HepG2 (cell line): Measurements from ENCODE around the gene TMC4. TPM values are rescaled to one million over a fixed set of nuclear protein-coding genes. Genes with fewer than 3 reads are reported as not detected.

Experiments used
- ASH2L ChIP-seq: fragments of 300-600, 200-600 bp; sonication (generic); IDR thresholded peaks from 2 replicates; pipeline ENCODE4 v1.7.0; 2017; ENCODE audit warnings: low read depth, mild to moderate bottlenecking, moderate library complexity, mixed read lengths, low read length; ENCODE audit not compliant: insufficient read length
- HNRNPLL ChIP-seq: fragments of 200-400 bp; formaldehyde crosslinking; IDR thresholded peaks from 2 replicates; pipeline ENCODE4 v1.6.1; 2017; ENCODE audit warnings: mild to moderate bottlenecking, low read depth, low read length; ENCODE audit not compliant: poor library complexity, severe bottlenecking
- KDM6A ChIP-seq: IDR thresholded peaks from 2 replicates; pipeline ENCODE4 v1.6.1; 2016; ENCODE audit warnings: low read depth
- KLF12 ChIP-seq: sonication (generic); formaldehyde crosslinking; IDR thresholded peaks from 2 replicates; pipeline ENCODE4 v1.4.0; 2020; ENCODE audit warnings: missing genetic modification reagents, borderline replicate concordance
- KLF15 ChIP-seq: sonication (generic); formaldehyde crosslinking; IDR thresholded peaks from 2 replicates; pipeline ENCODE4 v1.8.1; 2023; ENCODE audit warnings: borderline replicate concordance, mild to moderate bottlenecking, inconsistent platforms, missing genetic modification reagents, mixed read lengths
- NRL ChIP-seq: sonication (generic); formaldehyde crosslinking; IDR thresholded peaks from 2 replicates; pipeline ENCODE4 v1.5.0; 2020; ENCODE audit warnings: missing genetic modification reagents, mild to moderate bottlenecking, moderate library complexity, borderline replicate concordance
- PHF5A ChIP-seq: IDR thresholded peaks from one replicate; pipeline ENCODE4 v1.6.1; 2018; ENCODE audit warnings: low read depth, missing genetic modification reagents; ENCODE audit not compliant: unreplicated experiment
- PRPF4 ChIP-seq: fragments of 200-400 bp; formaldehyde crosslinking; IDR thresholded peaks from 2 replicates; pipeline ENCODE4 v1.6.1; 2016; ENCODE audit warnings: low read length, low read depth; ENCODE audit not compliant: poor library complexity, severe bottlenecking
- RERE ChIP-seq: IDR thresholded peaks from 2 replicates; pipeline ENCODE4 v1.6.1; 2016; ENCODE audit warnings: low read depth, missing genetic modification reagents, missing compliant biosample characterization
- SETDB1 ChIP-seq: sonication (generic); formaldehyde crosslinking; IDR thresholded peaks from 2 replicates; pipeline ENCODE4 v1.5.1; 2020; ENCODE audit warnings: missing genetic modification reagents, mild to moderate bottlenecking, borderline replicate concordance
- SUZ12 ChIP-seq: fragments of 150-350 bp; IDR thresholded peaks from 2 replicates; pipeline ENCODE4 v1.6.1; 2014; ENCODE audit warnings: low read depth, low read length
- TEF ChIP-seq: sonication (generic); formaldehyde crosslinking; IDR thresholded peaks from 2 replicates; pipeline ENCODE4 v1.5.0; 2020; ENCODE audit warnings: missing genetic modification reagents
- YY1 ChIP-seq: IDR thresholded peaks from 2 replicates; pipeline ENCODE4 v1.6.1; 2011; ENCODE audit warnings: low read length, low read depth, moderate library complexity, mild to moderate bottlenecking; ENCODE audit not compliant: insufficient read depth, insufficient replicate concordance
- ZNF251 ChIP-seq: sonication (generic); formaldehyde crosslinking; IDR thresholded peaks from 2 replicates; pipeline ENCODE4 v1.9.0; 2021; ENCODE audit warnings: mild to moderate bottlenecking, missing genetic modification reagents
- ZNF362 ChIP-seq: sonication (generic); formaldehyde crosslinking; IDR thresholded peaks from 2 replicates; pipeline ENCODE4 v1.4.0; 2020; ENCODE audit warnings: missing genetic modification reagents, mild to moderate bottlenecking, borderline replicate concordance
- ZNF44 ChIP-seq: sonication (generic); formaldehyde crosslinking; IDR thresholded peaks from 2 replicates; pipeline ENCODE4 v1.5.1; 2020; ENCODE audit warnings: mild to moderate bottlenecking, missing genetic modification reagents
- ZNF484 ChIP-seq: sonication (generic); formaldehyde crosslinking; IDR thresholded peaks from 2 replicates; pipeline ENCODE4 v1.5.1; 2020; ENCODE audit warnings: mild to moderate bottlenecking, low read depth, missing genetic modification reagents, borderline replicate concordance
- ZNF704 ChIP-seq: sonication (generic); formaldehyde crosslinking; IDR thresholded peaks from 2 replicates; pipeline ENCODE4 v1.8.1; 2023; ENCODE audit warnings: mild to moderate bottlenecking, inconsistent platforms, moderate library complexity, missing genetic modification reagents, borderline replicate concordance
- ZSCAN9 ChIP-seq: IDR thresholded peaks from 2 replicates; pipeline ENCODE4 v1.6.1; 2016; ENCODE audit warnings: borderline replicate concordance
- polyA plus RNA-seq, 8 experiments: library from polyadenylated mRNA; depleted of rRNA in 3 of 8; stranded (reverse) in 7 of 8; unstranded in 1 of 8; fragments of >200 nt; fragmentation: Illumina TruSeq in 4 of 8; extraction: Trizol in 4 of 8; gene quantifications; 2 replicates each; pipeline versions ENCODE4 v1.2.1 to v1.2.3, GENCODE V29; 2011 to 2016; ENCODE audit warnings: low read depth in 4 of 8, missing spikeins in 1 of 8, mixed read lengths in 1 of 8; ENCODE audit not compliant: insufficient read depth in 1 of 8
- total RNA-seq, 5 experiments: library from RNA; depleted of rRNA; stranded (reverse); fragments of >200 nt; fragmentation: Illumina TruSeq; extraction: Trizol; gene quantifications; 2 replicates each; pipeline ENCODE4 v1.2.3, GENCODE V29; 2016; ENCODE audit warnings: low read depth in 1 of 5

The TMC4 gene
- total and polyA plus RNA-seq, 2 of the 13 experiments (the other 11 are each of a cell fraction or from before 2014, with no cell fraction given) = 0.13 to 0.24 TPM

- TF ChIP-seq ZNF362 (CRISPR knock-in tag) = no peak
- TF ChIP-seq ZNF704 = no peak
- peak; percentile 14 for TF ChIP-seq YY1
- TF ChIP-seq TEF = no peak
- TF ChIP-seq RERE = no peak
- TF ChIP-seq SUZ12 = no peak
- no peak for TF ChIP-seq SETDB1 (CRISPR knock-in tag)
- TF ChIP-seq ZNF251 (CRISPR knock-in tag) = 0 out of 2 replicates have a peak, but pooled peaks have one; percentile 56
- no peak for TF ChIP-seq PHF5A (CRISPR knock-in tag)
- TF ChIP-seq KLF15 = no peak
- TF ChIP-seq ZNF44 (CRISPR knock-in tag) = no peak
- no peak for TF ChIP-seq PRPF4
- no peak for TF ChIP-seq KLF12 (CRISPR knock-in tag)
- TF ChIP-seq NRL (CRISPR knock-in tag) = no peak
- no peak for TF ChIP-seq ZSCAN9
- TF ChIP-seq ZNF484 (CRISPR knock-in tag) = no peak
- TF ChIP-seq ASH2L = no peak
- TF ChIP-seq KDM6A (CRISPR knock-in tag) = no peak
- TF ChIP-seq HNRNPLL = peak; percentile 88
Observed at GRCh38 chr19:54189735-54190502, 17.0 kb upstream of the TMC4 start (continued).
